Uterus (tissue), 2 donors: ENCODE measurements around the gene CCDC188.

ENCODE experiments used
- POLR2A ChIP-seq, 2 donors: fragments of 450-650 bp; IDR thresholded peaks; one replicate each; pipeline ENCODE4 v1.6.1; 2016; ENCODE audit warnings: antibody characterized with exemption in 2 of 2, mild to moderate bottlenecking in 1 of 2, moderate library complexity in 1 of 2
- TF ChIP-seq, protein P1 (sequence below), 4 experiments: fragments of 200-600 bp in 2 of 4; fragments of 450-650 bp in 2 of 4; sonication (generic) in 2 of 4; IDR thresholded peaks; one replicate each; pipeline ENCODE4 v1.5.1; 2016 to 2019; ENCODE audit warnings: antibody characterized with exemption in 4 of 4, mild to moderate bottlenecking in 2 of 4, moderate library complexity in 1 of 4

DNA sequence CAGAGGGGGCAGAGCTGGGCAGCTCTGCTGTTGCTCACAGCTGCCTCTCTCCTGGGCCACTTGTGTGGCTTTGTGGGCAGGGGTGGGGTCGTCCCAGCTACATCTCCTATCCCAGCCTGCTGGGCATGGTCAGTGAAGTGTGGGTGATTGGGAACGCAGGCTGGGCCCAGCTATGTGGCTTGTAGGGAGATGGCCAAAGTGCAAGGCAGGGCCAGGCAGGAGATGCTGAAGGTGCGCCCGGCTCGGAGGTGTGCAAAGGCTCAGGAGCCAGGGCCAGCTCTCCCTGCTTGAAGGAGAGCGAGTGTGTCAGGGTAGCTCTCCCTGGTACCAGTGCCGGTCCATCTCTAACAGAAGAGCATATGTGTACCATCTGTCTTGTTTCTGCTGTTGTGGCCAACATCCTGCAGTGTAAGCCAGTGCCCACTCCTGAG, 43.4 kb downstream of the CCDC188 start:
- TF ChIP-seq, protein P1, sequence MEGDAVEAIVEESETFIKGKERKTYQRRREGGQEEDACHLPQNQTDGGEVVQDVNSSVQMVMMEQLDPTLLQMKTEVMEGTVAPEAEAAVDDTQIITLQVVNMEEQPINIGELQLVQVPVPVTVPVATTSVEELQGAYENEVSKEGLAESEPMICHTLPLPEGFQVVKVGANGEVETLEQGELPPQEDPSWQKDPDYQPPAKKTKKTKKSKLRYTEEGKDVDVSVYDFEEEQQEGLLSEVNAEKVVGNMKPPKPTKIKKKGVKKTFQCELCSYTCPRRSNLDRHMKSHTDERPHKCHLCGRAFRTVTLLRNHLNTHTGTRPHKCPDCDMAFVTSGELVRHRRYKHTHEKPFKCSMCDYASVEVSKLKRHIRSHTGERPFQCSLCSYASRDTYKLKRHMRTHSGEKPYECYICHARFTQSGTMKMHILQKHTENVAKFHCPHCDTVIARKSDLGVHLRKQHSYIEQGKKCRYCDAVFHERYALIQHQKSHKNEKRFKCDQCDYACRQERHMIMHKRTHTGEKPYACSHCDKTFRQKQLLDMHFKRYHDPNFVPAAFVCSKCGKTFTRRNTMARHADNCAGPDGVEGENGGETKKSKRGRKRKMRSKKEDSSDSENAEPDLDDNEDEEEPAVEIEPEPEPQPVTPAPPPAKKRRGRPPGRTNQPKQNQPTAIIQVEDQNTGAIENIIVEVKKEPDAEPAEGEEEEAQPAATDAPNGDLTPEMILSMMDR (IDR thresholded peaks at IDR 0.05) = no peak
- no peak for TF ChIP-seq POLR2A (IDR thresholded peaks at IDR 0.05)
